Activated T-helper 17 cell treated with anti-CD3 and anti-CD28 coated beads, Interleukin-2, amount 50 U/mL, for 72 hours (primary cell): Measurements from ENCODE around the gene CHFR. TPM values are rescaled to one million over a fixed set of nuclear protein-coding genes. Genes with fewer than 3 reads are reported as not detected.
"Not testable (repeated sequence)": the region's sequence is repeated elsewhere in the genome, so short reads cannot be mapped to it uniquely, and the experiment has no call there.

Experiments used
- ATAC-seq: fragments of 150-1000 bp; cut with Tn5 transposase; replicated peaks from 2 replicates; pipeline ENCODE4 v1.10.0; 2021; ENCODE audit warnings: mild to moderate bottlenecking, moderate library complexity
- H3K27ac Mint-ChIP-seq: one replicate; pipeline ENCODE4 v1.8.0; 2022; ENCODE audit warnings: mixed read lengths
- H3K27me3 Mint-ChIP-seq: one replicate; pipeline ENCODE4 v1.8.0; 2022; ENCODE audit warnings: mixed read lengths
- H3K36me3 Mint-ChIP-seq: one replicate; pipeline ENCODE4 v1.8.0; 2022; ENCODE audit warnings: low read depth, mild to moderate bottlenecking, mixed read lengths
- H3K4me1 Mint-ChIP-seq: one replicate; pipeline ENCODE4 v1.8.0; 2022; ENCODE audit warnings: mixed read lengths
- H3K4me3 Mint-ChIP-seq: one replicate; pipeline ENCODE4 v1.8.0; 2022; ENCODE audit warnings: mild to moderate bottlenecking, mixed read lengths
- H3K9me3 Mint-ChIP-seq: one replicate; pipeline ENCODE4 v1.8.0; 2022; ENCODE audit warnings: mixed read lengths
- total RNA-seq, 2 donors: library from RNA; stranded (reverse); gene quantifications; one replicate each; pipeline ENCODE4 v1.2.3, GENCODE V29; 2022

The CHFR gene
- total RNA-seq, 2 donors from 2014 or later = 41.5 to 59.9 TPM

GRCh38 chr12:132795847-132796246, 91.6 kb downstream of the CHFR start:
- Mint-ChIP-seq H3K27me3 (no peaks in the 10 kb centered on the region), H3K9me3 (no peaks in the 10 kb centered on the region), H3K4me1 (no peaks in the 10 kb centered on the region), H3K27ac (no peak overlapping the region), H3K4me3 (no peak overlapping the region), H3K36me3 (peaks cover 84% of the 10 kb centered on the region)
- ATAC-seq = no peak

DNA sequence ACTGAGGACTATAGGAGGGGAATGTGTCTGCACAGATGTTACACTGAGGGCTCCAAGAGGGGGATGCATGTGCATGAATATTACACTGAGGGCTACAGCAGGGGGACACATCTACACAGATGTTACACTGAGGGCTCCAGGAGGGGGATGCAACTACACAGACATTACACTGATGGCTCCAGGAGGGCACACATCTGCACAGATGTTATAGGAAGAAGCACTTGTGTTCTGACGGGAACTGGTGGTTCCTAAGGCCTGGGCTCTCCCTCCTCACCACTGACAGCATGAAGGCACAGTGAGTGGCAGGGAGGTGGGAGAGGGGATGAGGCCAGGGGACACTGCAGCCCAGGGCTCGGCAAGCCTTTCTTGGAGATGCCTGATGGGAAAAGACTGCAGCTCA, 95.5 kb downstream of the CHFR start:
- not testable (repeated sequence) for ATAC-seq, H3K27ac Mint-ChIP-seq, H3K9me3 Mint-ChIP-seq, H3K4me3 Mint-ChIP-seq, H3K27me3 Mint-ChIP-seq, H3K4me1 Mint-ChIP-seq
- peaks cover 82% of the 10 kb centered on the region for H3K36me3 Mint-ChIP-seq

- Mint-ChIP-seq H3K9me3 (no peaks in the 10 kb centered on the region), H3K4me3 (no peak overlapping the region), H3K36me3 (peaks cover 82% of the 10 kb centered on the region), H3K27me3 (no peaks in the 10 kb centered on the region), H3K27ac (no peak overlapping the region), H3K4me1 (no peaks in the 10 kb centered on the region)
- ATAC-seq = no peak
Measured at GRCh38 chr12:132789099-132789471, 98.3 kb downstream of the CHFR start.

DNA sequence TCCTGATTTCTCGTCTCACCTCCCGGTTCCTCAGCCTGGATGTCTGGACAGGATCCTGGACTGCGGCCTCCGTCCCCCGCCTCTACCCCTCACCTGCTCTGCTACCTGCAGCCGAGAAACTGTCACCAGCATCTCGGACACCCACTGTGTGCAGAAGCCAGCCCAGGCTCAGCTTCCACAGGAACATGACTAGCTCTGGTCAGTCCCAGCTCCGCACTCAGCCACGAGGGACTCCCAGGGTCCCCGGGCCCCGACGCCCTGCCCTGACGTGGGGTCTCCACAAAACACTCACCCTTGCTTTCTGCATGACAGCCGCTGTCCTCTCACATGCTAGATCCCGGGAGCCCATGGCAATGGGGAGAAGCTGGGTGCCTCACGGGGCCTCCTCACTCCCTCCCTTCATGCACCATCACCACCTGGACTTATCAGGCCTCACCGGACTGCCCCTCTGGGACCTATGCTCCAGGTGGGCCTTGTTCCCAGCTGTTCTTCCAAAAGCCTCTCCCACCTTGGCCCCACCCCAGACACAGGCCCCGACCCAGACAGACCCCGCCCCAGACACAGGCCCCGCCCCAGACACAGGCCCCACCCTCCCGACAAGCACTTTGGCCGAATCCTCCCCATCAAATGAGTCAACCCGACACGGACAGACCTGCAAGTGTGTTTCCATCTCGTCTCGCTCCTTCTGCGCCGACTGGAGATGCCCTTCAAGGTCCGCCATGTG, 98.9 kb downstream of the CHFR start:
- no peak overlapping the region for H3K27ac Mint-ChIP-seq
- no peak for ATAC-seq
- no peaks in the 10 kb centered on the region for H3K27me3 Mint-ChIP-seq
- no peak overlapping the region for H3K4me3 Mint-ChIP-seq
- H3K9me3 Mint-ChIP-seq = no peaks in the 10 kb centered on the region
- no peaks in the 10 kb centered on the region for H3K4me1 Mint-ChIP-seq
- H3K36me3 Mint-ChIP-seq = peaks cover 83% of the 10 kb centered on the region

DNA sequence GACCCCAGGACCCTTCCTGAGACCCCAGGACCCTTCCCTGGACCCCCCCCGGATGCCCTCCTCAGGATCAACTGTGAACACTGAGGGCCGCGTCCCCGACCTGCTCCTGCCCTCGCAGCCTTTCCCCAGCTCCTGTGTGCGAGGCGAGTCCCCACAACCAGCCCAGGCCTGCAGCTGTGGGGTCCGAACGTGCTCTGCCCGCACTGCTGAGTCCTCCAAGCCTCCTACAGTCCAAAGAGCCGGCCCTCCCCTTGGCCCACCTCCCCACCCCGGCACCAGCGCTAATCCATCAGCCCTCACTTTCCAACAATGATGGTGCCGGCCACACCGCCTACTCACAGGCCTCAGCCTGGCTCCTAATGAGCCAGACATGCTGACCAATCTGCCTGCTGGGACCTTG, 99.5 kb downstream of the CHFR start:
- Mint-ChIP-seq H3K9me3 (no peaks in the 10 kb centered on the region), H3K27ac (no peak overlapping the region), H3K36me3 (peaks cover 88% of the 10 kb centered on the region), H3K4me1 (no peaks in the 10 kb centered on the region), H3K4me3 (no peak overlapping the region), H3K27me3 (no peaks in the 10 kb centered on the region)
- ATAC-seq = no peak

DNA sequence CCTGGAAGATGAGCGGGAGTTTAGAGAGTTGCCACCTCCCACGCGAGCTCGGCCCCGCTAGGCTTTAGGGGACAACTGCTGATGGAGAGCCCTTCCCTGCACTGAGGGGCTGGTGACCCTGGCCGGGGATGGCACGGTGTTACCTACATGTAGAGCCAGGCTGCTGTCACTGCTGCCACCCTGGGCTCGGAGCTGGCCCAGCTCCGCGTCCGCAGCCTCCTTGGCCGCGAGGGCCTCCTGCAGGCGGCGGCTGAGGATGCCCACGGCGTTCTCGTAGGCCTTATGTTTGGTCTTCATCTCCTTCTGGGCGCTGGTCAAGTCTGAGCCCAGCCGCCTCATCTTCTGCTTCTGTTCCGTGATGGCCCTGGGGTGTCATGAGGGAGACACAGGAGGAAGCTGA, 101.2 kb downstream of the CHFR start:
- Mint-ChIP-seq H3K27me3 (no peaks in the 10 kb centered on the region), H3K36me3 (peaks cover 93% of the 10 kb centered on the region), H3K4me1 (no peaks in the 10 kb centered on the region), H3K27ac (peak overlapping the region; percentile 56), H3K9me3 (no peaks in the 10 kb centered on the region), H3K4me3 (no peak overlapping the region)
- no peak for ATAC-seq

- Mint-ChIP-seq H3K4me3 (no peak overlapping the region), H3K4me1 (no peaks in the 10 kb centered on the region), H3K36me3 (peaks cover 93% of the 10 kb centered on the region), H3K27me3 (no peaks in the 10 kb centered on the region), H3K9me3 (no peaks in the 10 kb centered on the region), H3K27ac (no peak overlapping the region)
- no peak for ATAC-seq
Measured at GRCh38 chr12:132784580-132784979, 102.8 kb downstream of the CHFR start.

- H3K9me3 Mint-ChIP-seq = no peaks in the 10 kb centered on the region
- ATAC-seq = no peak
- H3K36me3 Mint-ChIP-seq = peaks cover 91% of the 10 kb centered on the region
- no peak overlapping the region for H3K4me3 Mint-ChIP-seq
- no peak overlapping the region for H3K27ac Mint-ChIP-seq
- no peaks in the 10 kb centered on the region for H3K4me1 Mint-ChIP-seq
- no peaks in the 10 kb centered on the region for H3K27me3 Mint-ChIP-seq
Measured at GRCh38 chr12:132783917-132784531, 103.4 kb downstream of the CHFR start.

Other genes starting within 250 kb of the CHFR start
- gene POLE, start 200.3 kb downstream of the CHFR start, total RNA-seq = 100 to 1,000 TPM; 125 to 154 TPM
- gene PXMP2, start 200.0 kb downstream of the CHFR start, total RNA-seq = 1 to 10 TPM; 7.1 to 8.1 TPM
- gene PGAM5, start 176.8 kb downstream of the CHFR start, total RNA-seq = 10 to 100 TPM; 38.4 to 94.7 TPM
- 100 to 1,000 TPM; 118 to 160 TPM for gene ANKLE2, start 125.8 kb downstream of the CHFR start, total RNA-seq
- gene GOLGA3, start 58.7 kb downstream of the CHFR start, total RNA-seq = 10 to 100 TPM; 51.8 to 56.8 TPM
- 1 to 10 TPM; 8.3 to 8.5 TPM for gene ZNF605, start 68.7 kb upstream of the CHFR start, total RNA-seq
- gene ZNF26, start 98.8 kb upstream of the CHFR start, total RNA-seq = 10 to 100 TPM; 15.6 to 17.7 TPM
- gene ZNF84, start 149.9 kb upstream of the CHFR start, total RNA-seq = 10 to 100 TPM; 13.7 to 30.0 TPM
- gene ZNF140, start 193.3 kb upstream of the CHFR start, total RNA-seq = 10 to 100 TPM in 1 of 2 donors, 1 to 10 TPM in 1; 8.9 to 14.5 TPM
- 1 to 10 TPM; 1.4 to 2.4 TPM for gene ZNF891, start 242.7 kb upstream of the CHFR start, total RNA-seq
- gene ZNF10, start 243.0 kb upstream of the CHFR start, total RNA-seq = 1 to 10 TPM; 1.7 to 6.2 TPM